ENCODE data around the gene F12.

DNA sequence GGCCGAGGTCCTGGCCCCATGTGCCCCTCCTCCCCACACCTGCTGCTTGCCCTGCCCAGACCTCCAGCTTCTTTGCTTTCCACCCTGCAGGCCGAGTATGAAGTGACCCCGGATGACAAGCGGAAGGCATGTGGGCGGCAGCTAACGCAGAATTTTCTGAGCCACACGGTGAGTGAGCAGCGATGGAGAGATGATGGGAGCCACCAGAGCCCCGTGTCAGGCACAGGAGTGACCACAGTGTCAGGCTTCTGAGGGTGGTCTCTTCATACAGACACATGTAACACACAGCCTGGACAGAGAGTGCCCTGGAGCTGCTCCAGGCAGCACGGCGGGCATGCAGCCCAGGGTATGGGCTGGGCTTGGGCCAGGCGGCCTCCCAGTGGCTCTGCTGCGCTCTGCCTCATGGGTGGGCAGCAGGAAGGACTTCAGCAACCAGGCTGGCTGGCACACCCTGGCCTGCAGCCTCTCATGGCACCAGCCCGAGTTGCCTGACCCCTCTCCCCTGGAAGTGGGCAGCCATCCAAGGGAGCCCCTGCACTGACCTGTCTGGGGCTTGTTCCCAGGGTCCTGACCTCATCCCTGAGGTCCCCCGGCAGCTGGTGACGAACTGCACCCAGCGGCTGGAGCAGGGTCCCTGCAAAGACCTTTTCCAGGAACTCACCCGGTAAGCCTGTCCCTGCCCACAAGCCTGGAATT, 22.9 kb upstream of the F12 start:
- TF ChIP-seq GATA3 (IDR thresholded peaks at IDR 0.05; ENCODE audit: low read depth, low read length) = no peak
- no peak for TF ChIP-seq GATA2 (IDR thresholded peaks at IDR 0.05; ENCODE audit: low read depth, low read length)
